Cardiac septum (tissue), 1 donor: ENCODE data around the gene WWTR1. TPM values are rescaled to one million over a fixed set of nuclear protein-coding genes. Genes with fewer than 3 reads are reported as not detected.

Experiments
- DNase-seq: peaks from one replicate; pipeline ENCODE4 v3.0.0-alpha.2; 2020; ENCODE audit warnings: low spot score
- intact Hi-C: fragments of 100-400 bp; cut with DNase I; formaldehyde crosslinking; loops from one replicate; pipeline ENCODE4 v1.14.0; 2022
- total RNA-seq: library from RNA; stranded (reverse); fragmentation: NEBNext Ultra II Directional; extraction: Animal tissue kit (Norgen Biotek cat#: 25700); gene quantifications from one replicate; pipeline ENCODE4 v1.2.1, GENCODE V29; 2021
- donor health status: DM: no; HTN: no; CAD: no.

Gene WWTR1
- total RNA-seq, 1 donor from 2014 or later = 82.7 TPM

- intact Hi-C loops = no loop called here
- no peak for DNase-seq
These were observed 142.6 kb downstream of the WWTR1 start for GRCh38 chr3:149515249-149515648.

DNA sequence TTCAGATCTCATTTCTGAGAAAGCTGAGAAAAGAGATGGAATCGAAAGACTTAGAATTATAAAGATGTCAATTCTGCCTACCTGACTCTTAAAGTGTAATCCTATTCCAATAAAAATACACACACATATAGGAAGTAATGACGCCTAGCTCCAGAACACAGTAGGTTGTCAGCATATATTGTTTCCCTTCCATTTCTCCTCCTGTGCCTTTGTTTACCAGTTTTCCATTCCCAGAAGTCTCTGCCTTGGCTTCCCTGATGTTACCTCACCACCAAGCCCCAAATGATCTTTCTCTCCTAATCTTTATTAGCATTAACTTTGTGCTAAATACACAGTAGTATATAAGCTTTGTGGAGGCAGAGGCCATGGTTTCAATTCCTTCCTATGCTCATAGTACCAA lies 143.4 kb downstream of the WWTR1 start:
- intact Hi-C loops = loop anchor here (5.0 kb wide), 1 partner anchor 258 kb away; no protein-coding TSS in a partner anchor

GRCh38 chr3:149512073-149512782 lies 145.6 kb downstream of the WWTR1 start:
- intact Hi-C loops = loop anchor here (1.0 to 5.0 kb wide), 2 partner anchors 205 to 260 kb away; no protein-coding TSS in a partner anchor

More for the DNA sequence above, 143.4 kb downstream of the WWTR1 start:
- no peak for DNase-seq

DNA sequence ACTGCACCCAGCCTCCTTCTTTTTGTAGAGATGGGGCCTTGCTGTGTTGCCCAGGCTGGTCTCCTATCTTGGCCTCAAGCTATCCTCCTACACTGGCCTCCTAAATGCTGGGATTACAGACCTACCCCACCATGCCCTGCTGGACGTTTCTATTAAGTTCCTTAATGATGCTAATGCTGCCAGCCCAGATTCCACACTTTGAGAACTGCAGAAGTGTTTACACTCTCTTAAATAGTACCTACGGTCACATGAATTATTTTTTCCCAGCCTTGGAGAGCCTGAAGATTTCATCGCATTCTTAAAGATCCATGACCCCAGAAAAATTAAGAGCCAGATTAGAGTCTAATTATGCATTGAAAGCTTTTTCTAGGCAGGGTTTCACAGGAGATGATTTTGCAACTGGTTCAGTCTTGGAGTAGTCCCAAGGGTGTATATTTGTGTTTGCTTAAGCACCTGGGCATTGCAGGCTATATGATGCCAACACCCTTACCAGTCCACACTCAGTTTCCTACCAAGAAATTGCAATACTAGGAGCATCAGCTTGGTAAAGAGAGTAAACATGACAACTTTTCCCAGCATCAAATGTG lies 146.7 kb downstream of the WWTR1 start:
- intact Hi-C loops = loop anchor here (5.0 kb wide), 1 partner anchor 261 kb away; no protein-coding TSS in a partner anchor
- no peak for DNase-seq

More at GRCh38 chr3:149512073-149512782, 145.6 kb downstream of the WWTR1 start:
- no peak for DNase-seq

- DNase-seq = no peak
- intact Hi-C loops = loop anchor here (5.0 kb wide), 1 partner anchor 262 kb away; no protein-coding TSS in a partner anchor
These were observed 147.3 kb downstream of the WWTR1 start for GRCh38 chr3:149510480-149510879.

DNA sequence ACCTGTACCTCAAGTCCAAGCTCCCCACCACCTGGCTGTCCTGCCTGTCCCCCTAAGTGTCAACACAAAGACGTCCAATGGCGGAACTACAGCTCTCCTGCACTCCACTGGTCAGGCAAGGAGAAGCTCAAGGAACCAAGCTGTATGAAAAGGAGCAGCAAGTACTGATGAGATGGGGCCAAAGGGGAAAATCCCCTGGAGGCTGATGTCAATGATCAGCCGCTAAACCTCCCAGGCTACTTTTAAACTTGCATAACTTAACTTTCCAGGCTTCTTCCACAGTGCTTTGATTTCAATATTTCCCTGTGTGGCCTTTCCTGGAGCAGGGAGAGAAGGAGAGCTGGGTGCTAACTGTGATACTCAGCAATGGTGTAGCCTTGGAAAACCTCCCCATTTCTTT lies 148.3 kb downstream of the WWTR1 start:
- intact Hi-C loops = no loop called here
- no peak for DNase-seq

DNA sequence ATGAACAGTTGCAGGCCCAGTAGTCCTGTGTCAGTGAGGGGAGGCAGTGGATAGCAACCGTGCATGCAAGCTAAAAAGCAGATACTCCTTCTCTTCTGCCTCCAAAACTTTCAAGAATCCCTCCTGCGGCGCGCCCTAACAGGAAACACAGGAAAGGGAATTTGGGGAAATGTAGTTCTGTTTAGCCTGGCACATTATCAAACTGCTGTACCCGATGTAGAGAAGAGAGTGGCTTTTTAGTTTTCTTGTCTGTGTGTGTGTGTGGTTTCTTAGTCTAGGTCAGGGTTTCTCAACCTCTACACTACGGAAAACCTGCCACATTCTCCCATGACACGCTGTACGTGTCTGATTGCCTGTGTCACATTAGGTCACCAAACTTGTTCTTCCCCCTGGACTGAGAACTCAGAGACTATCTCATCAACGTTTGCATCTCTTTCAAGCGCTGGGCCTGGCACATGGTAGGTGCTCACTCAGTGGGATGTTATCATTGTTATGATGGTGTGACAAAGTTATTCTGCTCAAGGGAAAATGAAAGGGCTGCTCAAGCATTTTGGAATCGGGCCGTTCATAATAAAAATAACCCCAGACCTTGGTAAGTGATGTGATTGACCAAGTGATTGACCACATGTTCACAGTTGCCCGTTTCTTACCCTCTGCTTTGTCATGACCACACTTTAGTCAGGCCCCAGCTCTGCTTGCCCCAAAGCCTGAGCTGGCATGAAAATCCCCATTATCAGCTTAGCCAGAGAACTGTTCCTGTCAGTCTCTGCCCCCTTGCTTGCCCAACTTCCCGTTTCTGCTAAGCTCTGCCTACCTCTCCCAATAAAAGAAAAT lies 150.1 kb downstream of the WWTR1 start:
- DNase-seq = no peak
- intact Hi-C loops = no loop called here

- no peak for DNase-seq
- intact Hi-C loops = no loop called here
These were observed 150.9 kb downstream of the WWTR1 start for GRCh38 chr3:149506965-149507364.

DNA sequence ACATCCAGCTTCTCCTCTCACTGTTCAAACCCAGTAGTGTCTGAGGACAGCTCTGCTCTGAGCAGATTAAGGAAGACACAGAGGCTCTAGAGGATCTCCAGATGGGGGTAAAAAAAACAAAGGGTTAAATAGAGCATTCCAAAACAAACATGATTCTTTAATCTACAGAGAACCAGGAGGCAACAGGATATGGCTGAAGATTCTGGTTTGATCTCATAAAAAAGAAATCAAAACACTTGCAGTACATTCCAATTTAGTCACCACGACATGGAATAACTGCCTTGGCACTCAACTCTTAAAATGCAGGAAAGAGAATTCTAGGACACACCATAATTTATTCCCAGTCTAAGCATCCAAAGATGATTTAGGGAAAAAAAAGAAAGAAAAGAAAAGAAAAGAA lies 151.3 kb downstream of the WWTR1 start:
- intact Hi-C loops = no loop called here
- no peak for DNase-seq

DNA sequence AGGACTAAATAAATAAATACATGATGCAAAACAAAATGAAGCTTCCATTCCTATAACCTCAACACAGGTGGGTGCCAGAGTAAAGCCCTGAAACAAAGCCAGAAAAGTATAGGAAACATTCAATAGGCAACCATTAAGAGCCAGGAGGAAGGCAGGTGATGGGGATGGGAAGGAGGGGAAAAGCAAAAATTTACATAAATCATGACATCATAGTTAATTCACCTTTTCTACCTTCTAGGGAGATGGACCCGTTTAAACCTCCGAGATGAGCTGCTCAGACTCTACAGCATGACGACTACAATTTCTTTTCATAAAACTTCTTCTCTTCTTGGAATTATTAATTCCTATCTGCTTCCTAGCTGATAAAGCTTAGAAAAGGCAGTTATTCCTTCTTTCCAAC lies 155.4 kb downstream of the WWTR1 start:
- no peak for DNase-seq
- intact Hi-C loops = no loop called here

DNA sequence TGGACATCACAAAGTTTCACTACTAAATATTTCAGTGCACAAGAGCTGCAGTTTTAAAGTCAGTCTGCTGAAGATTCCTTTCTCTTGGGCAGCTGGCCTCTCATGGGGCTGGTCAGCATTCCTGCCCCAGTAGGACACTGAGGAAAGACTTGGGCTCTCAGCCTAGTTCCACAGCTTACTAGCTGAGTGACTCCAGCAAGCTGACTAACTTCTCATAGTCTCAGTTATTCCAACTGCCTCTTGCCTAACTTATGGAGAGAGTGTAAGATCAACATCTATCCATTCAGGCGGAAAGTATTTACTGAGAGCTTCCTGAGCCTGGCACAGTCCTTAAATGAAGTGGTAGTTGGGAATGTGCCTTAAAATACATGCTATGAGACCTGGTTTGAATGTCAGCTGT lies 156.3 kb downstream of the WWTR1 start:
- intact Hi-C loops = no loop called here
- DNase-seq = no peak

DNA sequence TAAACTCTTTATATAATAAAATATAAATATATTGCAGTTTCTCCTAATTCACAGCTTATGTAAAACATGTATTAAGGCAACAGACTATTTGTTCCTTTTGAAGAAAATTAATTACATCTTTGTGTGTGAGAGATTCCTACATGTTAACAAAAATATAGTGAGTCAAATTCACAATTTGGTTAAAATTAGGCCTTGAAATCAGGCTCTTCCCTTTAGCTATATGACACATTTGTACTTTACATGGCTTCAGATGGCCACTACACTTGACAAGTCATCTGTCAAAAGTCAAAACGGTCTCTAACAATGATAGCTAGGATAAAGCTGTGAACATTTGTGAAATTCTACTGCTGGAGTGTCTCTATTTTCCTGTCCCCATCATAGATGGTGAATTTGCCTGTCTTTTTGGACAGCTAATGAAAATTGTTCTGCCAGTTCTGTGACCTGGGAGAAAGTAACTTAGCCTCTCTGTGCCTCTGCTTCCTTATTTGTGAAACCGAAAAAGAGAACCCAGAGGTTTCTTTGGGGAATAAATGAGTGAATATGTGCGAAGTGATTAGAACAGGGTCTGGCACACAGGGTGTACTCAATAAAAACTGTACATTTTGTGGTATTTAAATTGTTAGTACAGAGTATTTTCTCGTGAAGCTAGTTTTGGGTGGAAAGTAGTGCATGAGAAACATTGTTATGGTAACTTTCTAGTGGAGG lies 159.7 kb downstream of the WWTR1 start:
- no peak for DNase-seq
- intact Hi-C loops = no loop called here

- intact Hi-C loops = no loop called here
- no peak for DNase-seq
These were observed 160.9 kb downstream of the WWTR1 start for GRCh38 chr3:149496891-149497290.

DNA sequence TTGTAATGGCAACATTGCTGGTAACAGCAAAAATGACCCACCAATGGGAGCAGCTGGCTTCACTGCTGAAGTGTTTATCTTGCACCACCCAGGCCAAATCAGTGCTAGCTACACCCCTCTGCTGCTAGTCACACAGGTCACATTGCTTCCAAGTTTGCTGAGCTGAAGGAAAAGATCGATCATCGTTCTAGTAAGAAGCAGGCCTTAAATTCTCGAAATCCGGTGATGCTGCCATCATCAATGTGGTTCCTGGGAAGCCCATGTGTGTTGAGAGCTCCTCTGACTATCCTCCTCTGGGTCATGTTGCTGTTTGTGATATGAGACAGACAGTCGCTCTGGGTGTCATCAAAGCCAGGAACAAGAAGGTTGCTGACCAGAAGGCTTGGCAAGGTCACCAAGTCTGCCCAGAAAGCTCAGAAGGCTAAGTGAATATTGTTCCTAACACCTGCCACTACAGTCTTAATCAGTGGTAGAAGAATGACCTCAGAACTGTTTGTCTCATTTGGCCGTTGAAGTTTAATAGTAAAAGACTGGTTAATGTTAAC lies 162.2 kb downstream of the WWTR1 start:
- intact Hi-C loops = no loop called here
- no peak for DNase-seq

DNA sequence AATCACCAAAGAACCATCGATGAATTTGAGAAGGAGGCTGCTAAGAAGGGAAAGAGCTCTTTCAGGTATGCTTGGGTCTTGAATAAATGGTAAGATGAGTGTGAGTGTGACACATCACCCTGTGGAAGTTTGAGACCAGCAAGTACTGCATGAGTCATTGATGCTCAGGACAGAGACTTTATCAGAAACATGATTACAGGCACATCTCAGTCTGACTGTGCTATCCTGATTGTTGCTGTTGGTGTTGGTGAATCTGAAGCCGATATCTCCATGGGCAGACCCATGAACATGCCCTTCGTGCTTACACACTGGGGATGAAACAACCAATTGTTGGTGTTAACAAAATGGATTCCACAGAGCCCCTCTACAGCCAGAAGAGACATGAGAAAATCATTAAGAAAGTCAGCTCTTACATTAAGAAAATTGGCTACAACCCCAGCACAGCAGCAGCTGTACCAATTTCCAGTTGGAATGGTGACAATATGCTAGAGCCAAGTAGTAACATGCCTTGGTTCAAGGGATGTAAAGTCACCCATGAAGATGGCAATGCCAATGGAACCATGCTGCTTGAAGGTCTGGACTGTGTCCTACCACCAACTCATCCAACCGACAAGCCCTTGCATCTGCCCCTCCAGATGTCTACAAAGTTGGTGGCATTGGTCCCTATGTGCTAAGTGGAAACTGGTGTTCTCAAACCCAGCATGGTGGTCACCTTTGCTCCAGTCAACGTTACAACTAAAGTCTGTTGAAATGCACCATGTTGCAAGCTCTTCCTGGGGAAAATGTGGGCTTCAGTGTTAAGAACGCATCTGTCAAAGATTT lies 162.9 kb downstream of the WWTR1 start:
- intact Hi-C loops = loop anchor here (5.0 kb wide), 1 partner anchor 277 kb away; no protein-coding TSS in a partner anchor

DNA sequence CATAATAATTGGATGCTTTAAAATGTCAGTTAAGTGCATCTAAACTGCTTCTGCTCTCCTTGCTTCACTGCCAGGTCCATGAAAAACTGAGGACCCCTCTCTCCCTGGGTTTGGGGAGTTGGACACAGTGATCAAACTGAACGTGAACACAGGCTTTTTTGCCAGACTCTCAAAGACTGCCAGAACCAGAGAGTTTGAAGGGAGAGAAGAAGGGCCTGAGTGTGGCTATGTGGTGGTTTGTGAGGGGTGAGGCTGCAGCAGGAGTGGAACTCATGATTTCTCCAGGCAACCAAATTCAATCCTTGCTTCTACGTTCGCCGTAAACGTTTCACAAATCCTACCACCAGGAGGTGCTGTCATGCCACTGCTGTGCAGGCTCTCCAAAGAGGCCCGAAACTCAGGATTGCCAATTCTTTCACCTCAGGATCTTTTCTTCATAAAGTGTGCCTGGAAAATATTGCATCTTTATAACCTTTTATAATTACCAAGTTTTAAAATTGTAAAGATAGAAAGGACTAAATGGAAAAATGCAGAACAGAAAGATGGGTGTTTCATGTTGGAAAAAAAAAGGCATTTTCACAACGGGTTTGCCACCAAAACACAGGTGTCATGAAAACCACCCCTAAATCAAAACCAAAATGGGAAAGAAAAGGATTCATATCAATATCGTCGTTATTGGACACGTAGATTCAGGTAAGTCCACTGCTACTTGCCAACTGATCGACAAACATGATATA lies 163.6 kb downstream of the WWTR1 start:
- intact Hi-C loops = loop anchor here (5.0 kb wide), 1 partner anchor 278 kb away; no protein-coding TSS in a partner anchor
- no peak for DNase-seq

More for the DNA sequence above, 162.9 kb downstream of the WWTR1 start:
- no peak for DNase-seq

DNA sequence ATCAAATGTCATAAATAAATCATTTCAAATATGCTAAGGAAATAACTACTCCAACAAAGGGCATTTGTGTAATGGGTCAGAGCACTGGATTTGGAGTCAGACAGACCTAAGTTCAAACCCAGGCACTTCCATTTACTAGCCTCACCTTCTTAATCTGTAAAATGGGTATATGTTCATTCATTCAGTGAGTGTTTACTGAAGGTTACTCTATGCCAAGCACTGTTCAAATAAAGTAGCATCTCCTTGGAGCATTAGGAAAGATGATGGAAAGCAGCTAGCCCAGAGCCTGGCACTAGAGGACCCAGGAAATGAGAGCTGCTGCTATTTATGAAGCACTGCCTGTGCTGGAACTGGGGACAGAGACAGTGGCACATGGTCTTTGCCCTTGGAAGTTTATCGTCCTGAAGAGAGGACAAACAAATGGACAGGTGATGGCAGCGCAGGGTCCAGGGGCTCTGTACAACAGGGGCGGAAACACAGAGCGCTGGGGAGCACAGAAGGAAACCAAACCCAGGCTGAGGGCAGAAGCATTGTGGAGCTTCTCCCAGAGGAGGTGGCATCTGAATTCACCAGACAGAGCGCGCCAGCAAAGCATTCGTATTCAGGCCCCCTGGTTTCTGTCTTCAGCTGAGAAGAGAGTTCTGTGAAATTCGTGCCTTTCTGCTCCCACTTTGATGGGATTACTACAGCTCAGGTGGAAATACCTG lies 164.4 kb downstream of the WWTR1 start:
- intact Hi-C loops = loop anchor here (5.0 kb wide), 1 partner anchor 279 kb away; no protein-coding TSS in a partner anchor
- DNase-seq = no peak
